NCI-H510A (cell line): Measurements from ENCODE around the gene ZBTB20.

Experiments used
- DNase-seq: peaks from one replicate; lab custom pipeline; 2025; lab: John Stamatoyannopoulos, UW

Gene ZBTB20

DNA sequence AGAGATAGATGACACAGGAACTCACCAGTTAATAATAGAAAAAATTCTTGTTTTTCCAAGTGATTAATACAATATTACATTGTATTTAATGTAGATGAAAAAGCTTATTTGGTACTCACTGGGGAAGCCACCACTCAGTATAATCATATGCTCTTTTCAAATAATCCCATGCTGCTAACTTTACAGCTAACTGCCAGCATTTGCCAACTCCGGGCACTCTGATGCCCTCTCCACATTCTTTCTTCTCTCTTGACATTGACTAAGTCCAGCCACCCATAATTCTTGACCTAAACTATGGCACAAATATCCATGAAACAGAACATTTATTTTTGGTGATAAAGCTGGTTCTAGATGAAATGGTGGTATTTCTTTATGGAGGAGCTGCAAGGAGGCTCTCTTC is 384.9 kb downstream of the ZBTB20 start:
- no peak for DNase-seq

- DNase-seq: no peak
Observed at GRCh38 chr3:114760679-114761078, 386.4 kb downstream of the ZBTB20 start.

- DNase-seq: no peak
Observed at GRCh38 chr3:114758831-114759699, 388.0 kb downstream of the ZBTB20 start.

- no peak for DNase-seq
Observed at GRCh38 chr3:114756506-114757279, 390.4 kb downstream of the ZBTB20 start.

DNA sequence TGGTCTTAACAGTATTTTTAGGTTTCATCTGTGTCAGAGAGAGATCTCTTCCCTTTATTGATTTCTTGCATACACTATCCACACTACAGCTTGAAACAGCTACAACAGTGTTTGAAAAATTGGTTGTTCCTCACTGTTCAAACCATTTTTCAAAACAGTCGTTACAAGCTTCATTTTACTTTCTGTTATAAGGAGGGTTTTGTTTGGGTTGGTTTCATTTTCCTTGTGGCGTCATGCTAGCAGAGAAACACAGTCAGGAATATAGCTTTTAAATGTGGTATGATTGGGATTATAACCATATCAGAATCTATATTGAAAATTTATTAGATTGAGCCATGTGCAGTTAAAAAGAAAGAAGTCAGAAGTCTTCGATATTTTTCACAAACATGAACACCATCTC is 400.6 kb downstream of the ZBTB20 start:
- no peak for DNase-seq

DNA sequence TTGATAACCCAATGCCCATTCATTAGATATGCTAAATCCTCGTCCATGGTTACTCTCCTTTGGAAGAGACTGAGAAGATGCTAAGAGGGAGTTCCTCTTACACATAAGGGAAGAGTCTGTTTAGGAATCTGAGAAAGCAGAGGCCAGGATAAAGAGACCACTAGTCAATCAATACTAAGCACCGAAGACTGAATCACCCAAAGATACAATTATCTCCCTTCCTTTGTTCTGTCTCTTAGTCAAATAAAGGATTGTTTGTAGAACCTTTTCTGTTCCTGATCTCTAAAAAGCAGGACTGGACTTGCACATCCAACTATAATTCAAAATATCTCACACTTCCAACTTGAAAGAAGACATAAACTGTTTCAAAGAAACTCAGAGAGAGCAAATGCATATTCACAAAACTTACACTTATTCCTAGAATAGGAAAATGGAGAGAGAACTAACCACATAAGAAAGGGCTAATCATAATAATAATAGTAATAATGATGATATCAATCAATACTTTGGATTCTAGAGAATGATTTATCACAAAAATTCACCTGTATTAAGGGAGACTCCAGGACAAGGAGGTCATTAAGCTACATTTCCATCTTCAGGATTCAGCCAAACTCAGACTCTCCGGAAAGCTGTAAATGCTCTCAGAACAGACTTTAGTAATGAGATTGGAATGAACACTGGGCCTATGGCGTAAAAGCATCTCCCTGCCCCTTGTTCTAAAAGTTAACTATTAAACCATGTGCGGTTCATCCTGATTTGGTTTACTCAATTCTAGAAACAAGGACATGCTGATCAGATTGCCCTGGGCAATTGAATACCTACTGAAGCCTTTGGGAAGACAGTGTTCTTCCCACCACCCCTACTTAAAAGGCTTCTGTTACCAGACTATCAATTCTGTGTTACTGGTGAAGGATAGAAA is 401.5 kb downstream of the ZBTB20 start:
- DNase-seq: no peak

DNA sequence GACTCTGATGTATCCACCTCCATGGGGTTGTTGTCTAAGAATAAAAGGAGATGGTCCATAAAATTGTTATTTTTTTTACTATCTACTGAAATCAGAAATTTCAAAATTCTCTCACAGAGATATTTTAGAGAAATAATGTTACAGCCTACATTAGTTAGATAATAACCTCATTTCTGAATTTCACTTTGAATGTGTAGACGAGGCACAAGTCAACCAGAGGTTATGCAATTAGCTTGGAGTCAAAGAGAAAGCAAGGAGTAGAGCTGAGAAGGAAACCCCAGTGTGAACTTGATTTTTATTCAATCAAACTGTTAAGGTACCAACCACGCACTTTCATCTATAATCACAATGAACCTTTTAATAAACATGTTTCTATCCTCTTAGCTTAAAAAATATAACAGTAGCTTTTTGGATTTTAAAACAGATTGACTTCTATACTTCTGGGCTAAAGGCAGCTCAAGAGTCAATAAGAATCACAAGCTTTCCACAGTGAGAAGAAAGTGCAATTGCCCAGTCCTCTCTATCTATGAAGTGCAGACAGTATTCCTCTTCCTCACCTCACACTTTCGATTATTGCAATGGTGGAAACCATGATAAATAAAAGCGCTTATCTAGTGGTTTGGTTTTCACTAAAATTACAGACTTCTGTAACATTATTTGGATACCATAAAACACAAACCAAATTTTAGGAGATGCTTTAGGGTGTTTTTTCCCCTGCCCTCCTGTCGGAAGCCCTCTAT is 403.2 kb downstream of the ZBTB20 start:
- no peak for DNase-seq

DNA sequence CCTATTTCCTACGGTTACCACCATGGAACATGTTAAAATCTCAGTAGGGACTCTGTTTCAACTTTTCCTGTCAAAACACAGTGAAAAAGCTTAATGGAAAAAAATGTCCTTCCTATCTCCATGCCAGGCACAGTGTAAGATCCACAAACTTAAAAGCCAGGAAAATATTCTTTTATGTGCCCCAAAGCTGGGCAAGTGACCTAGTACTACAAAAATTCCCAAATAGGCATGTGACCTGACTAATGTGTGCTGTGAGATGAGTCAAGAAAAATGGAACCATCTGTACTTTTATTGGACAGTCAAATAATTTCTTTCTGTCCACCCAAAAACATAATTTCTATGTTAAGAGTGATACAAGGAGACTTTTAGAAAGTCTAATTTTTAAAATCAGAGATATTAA is 406.0 kb downstream of the ZBTB20 start:
- DNase-seq: no peak

DNA sequence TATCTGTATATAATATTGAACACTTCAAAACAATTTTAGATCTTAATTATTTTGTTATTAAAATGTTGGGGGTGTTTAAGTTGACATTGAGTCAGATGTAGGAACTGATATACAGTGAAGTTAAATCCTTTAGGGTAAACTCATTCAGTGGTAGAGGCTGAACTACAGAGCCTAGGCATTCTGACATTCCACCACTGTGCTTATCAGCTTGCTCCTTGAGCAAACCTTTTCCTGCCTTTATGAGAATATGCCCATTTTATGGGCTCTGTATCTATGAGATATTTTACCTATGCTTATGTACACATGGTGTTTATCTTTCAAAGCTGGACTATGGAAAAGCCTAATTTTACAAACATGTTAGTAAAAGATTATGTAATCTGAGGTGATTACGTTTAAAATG is 407.5 kb downstream of the ZBTB20 start:
- DNase-seq: no peak

GRCh38 chr3:114732353-114732752 is 414.7 kb downstream of the ZBTB20 start:
- DNase-seq: no peak

GRCh38 chr3:114730397-114730796 is 416.7 kb downstream of the ZBTB20 start:
- no peak for DNase-seq

- DNase-seq: no peak
Observed at GRCh38 chr3:114727373-114727772, 419.7 kb downstream of the ZBTB20 start.

DNA sequence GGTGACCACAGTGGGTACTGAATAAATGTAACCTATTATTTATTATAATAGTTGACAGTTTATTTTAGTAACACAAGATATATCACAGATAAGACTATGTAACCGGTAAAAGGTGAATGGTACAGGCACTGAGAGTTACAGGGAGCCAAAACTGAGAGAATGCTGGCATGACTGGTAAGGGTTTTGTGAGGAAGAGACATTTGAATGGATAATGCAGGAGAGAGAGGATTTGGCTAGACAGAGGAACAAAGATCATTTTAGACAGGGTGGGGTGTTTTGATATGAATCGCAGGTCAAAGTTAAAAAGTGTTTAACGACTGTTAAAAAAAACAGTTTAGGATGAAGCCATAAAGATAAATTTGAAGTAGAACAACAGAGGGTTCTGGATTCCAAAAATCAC is 421.1 kb downstream of the ZBTB20 start:
- DNase-seq: no peak

- no peak for DNase-seq
Observed at GRCh38 chr3:114722530-114722929, 424.6 kb downstream of the ZBTB20 start.

- DNase-seq: no peak
Observed at GRCh38 chr3:114721864-114722263, 425.2 kb downstream of the ZBTB20 start.

DNA sequence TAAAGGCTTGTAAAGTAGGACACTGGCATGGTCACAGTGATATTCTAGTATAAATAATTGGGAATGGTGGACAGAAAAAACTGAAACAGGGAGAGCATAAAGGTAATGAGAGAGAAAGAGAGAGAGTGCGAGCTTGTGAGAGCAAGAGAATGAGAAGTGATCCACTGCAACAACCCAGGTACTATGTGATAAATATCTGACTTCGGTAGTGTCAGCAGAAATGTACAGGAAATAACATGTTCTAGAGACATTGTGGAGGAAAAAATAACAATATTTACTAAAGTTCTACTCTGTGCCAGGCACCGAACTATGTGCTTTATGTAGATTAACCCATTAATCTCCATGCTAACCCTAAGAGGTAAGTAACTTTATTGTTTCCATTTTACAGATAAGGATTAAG is 425.9 kb downstream of the ZBTB20 start:
- DNase-seq: no peak

DNA sequence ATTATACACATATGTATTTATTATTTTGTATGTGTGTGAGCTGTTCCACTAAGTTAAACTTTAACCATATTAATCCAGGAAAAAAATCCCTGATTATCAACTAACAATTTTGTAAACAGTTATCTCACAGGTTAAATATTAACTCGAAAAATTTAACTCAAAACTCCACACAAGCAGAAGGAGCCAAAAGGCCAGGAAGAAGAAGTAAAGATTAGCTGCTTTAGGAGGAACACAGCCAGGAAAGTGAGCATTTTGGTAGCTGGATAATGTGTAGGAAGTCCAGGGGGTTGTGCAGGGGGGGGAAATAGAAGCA is 428.2 kb downstream of the ZBTB20 start:
- DNase-seq: no peak

DNA sequence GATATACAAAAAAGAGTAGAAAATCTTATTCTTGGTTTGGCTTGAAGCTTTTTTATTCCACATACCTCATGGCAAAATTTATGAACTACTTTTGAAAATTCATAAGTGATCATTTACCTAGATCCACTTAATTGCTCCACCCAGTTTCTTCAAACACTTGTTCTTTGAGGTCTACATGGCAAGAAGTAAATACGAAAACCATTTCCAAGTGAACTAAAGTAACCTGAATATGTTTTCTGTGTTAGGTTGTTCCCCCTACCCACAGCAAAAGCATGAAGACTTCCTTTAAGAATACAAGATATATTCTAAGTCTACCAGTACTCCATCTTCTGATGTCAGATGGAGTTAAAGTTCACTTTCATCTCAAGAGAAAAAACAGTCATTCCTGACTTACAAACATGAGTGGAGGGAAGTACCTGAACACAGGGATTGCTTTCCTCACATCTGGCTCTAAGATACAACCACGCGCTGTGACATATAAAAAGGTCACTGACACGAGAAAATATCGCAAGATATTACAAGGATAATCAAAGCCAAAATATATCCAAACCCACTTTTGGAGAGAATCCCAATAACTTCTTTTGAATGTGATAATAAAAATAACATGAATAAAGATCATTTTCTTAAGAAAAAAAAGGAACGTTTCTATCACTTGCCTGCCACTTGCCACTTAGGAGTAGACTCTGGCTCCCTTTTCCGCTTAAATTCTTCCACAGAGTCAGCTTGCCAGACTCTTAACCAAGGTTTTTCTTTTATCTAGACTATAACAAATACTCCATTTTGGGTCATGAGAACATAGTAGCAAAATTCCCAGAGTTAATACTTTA is 428.8 kb downstream of the ZBTB20 start:
- DNase-seq: no peak

- no peak for DNase-seq
Observed at GRCh38 chr3:114716916-114717315, 430.2 kb downstream of the ZBTB20 start.

DNA sequence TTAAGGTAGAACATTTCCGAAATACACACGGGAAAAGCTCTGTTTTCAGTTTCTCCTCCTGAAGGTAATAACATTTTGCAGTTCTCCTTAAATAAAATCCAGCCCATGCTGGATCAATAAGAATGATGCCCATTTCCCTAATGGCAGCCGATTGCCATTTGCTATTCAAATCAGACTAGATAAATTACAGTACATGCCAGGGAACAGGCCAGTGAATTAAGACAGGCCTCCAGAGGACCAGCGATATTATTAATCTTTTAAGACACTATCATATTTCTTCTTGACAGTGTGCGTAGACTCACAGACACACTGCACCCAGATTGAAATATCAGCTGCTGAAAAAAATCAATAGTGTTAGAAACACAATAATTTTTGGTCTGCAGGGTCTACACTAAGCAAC is 431.0 kb downstream of the ZBTB20 start:
- no peak for DNase-seq

DNA sequence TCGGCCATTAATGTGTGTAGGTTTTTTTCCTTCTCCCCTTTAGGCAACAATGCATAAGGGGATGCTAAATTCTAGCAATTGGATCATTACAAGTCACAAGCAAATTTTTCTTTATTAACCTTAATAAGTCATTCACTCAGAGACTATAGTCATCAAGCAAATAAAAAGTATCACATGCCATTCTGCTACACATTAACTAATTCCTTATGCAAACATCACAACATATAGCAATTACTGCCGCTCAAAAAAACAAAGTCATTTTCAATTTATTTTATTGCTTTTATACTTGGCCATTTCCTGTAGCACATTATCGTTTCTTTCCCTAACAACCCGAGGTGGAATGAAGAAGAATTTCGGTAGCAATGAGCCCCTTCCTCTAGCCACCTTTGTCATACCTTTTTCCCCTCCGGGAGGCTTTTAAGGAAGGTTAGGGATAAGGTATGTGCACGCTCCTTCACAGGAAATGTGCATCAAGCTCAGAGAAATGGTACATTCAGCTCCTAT is 432.1 kb downstream of the ZBTB20 start:
- no peak for DNase-seq
